SK-N-SH treated with all-trans-retinoic acid at 6 μM for 48 hours (cell line): ENCODE results near the gene SMIM9.

Experiments
- ATAC-seq: fragments of 200-7000 bp; cut with Tn5 transposase; 3 replicates; pipeline ENCODE4 v1.9.1; 2020; ENCODE audit warnings: mild to moderate bottlenecking, moderate library complexity
- ARNTL ChIP-seq: fragments of 450-650 bp; formaldehyde crosslinking; IDR thresholded peaks from 2 replicates; pipeline ENCODE4 v1.5.0; 2020; ENCODE audit warnings: low read depth, mild to moderate bottlenecking, moderate library complexity, borderline replicate concordance
- CREB5 ChIP-seq: fragments of 250-450 bp; sonication (Bioruptor Pico); IDR thresholded peaks from 2 replicates; pipeline ENCODE4 v1.5.1; 2020; ENCODE audit warnings: low read depth, mild to moderate bottlenecking, moderate library complexity
- CSRNP3 ChIP-seq: fragments of 250-450 bp; sonication (Bioruptor Pico); IDR thresholded peaks from 2 replicates; pipeline ENCODE4 v1.5.1; 2021; ENCODE audit warnings: mild to moderate bottlenecking, moderate library complexity
- ESRRG ChIP-seq: fragments of 250-450 bp; sonication (Bioruptor Pico); IDR thresholded peaks from 2 replicates; pipeline ENCODE4 v1.6.1; 2021; ENCODE audit warnings: mild to moderate bottlenecking
- GLIS3 ChIP-seq: fragments of 250-450 bp; sonication (Bioruptor Pico); IDR thresholded peaks from 2 replicates; pipeline ENCODE4 v1.5.0; 2020; ENCODE audit warnings: mild to moderate bottlenecking, moderate library complexity
- ISL1 ChIP-seq: fragments of 250-450 bp; sonication (Bioruptor Pico); IDR thresholded peaks from 2 replicates; pipeline ENCODE4 v2.1.2; 2022; ENCODE audit warnings: mild to moderate bottlenecking, moderate library complexity
- OSR1 ChIP-seq: fragments of 250-450 bp; sonication (Bioruptor Pico); IDR thresholded peaks from 2 replicates; pipeline ENCODE4 v1.8.0; 2022; ENCODE audit warnings: moderate library complexity, mild to moderate bottlenecking, inconsistent platforms
- PATZ1 ChIP-seq: fragments of 250-450 bp; sonication (Bioruptor Pico); IDR thresholded peaks from 2 replicates; pipeline ENCODE4 v1.8.0; 2020; ENCODE audit warnings: mild to moderate bottlenecking, moderate library complexity, borderline replicate concordance
- POU6F1 ChIP-seq: fragments of 250-450 bp; sonication (Bioruptor Pico); IDR thresholded peaks from 2 replicates; pipeline ENCODE4 v1.8.0; 2021; ENCODE audit warnings: low read depth, mild to moderate bottlenecking, moderate library complexity, borderline replicate concordance
- PPARA ChIP-seq: fragments of 250-450 bp; sonication (Bioruptor Pico); IDR thresholded peaks from 2 replicates; pipeline ENCODE4 v1.5.0; 2020; ENCODE audit warnings: mild to moderate bottlenecking, borderline replicate concordance
- RARB ChIP-seq: fragments of 250-450 bp; sonication (Bioruptor Pico); IDR thresholded peaks from 2 replicates; pipeline ENCODE4 v1.8.0; 2021; ENCODE audit warnings: mild to moderate bottlenecking, moderate library complexity
- SNAI2 ChIP-seq: fragments of 250-450 bp; sonication (Bioruptor Pico); IDR thresholded peaks from 2 replicates; pipeline ENCODE4 v1.5.0; 2020; ENCODE audit warnings: mild to moderate bottlenecking, moderate library complexity
- TCF4 ChIP-seq: fragments of 250-450 bp; sonication (Bioruptor Pico); IDR thresholded peaks from 2 replicates; pipeline ENCODE4 v1.8.0; 2021; ENCODE audit warnings: mild to moderate bottlenecking, moderate library complexity, borderline replicate concordance
- TSHZ2 ChIP-seq: fragments of 250-450 bp; sonication (Bioruptor Pico); IDR thresholded peaks from 2 replicates; pipeline ENCODE4 v1.5.0; 2020; ENCODE audit warnings: mild to moderate bottlenecking, moderate library complexity
- ZC3H10 ChIP-seq: fragments of 250-450 bp; sonication (Bioruptor Pico); IDR thresholded peaks from 2 replicates; pipeline ENCODE4 v1.5.1; 2021; ENCODE audit warnings: mild to moderate bottlenecking, moderate library complexity
- ZFP3 ChIP-seq: fragments of 250-450 bp; sonication (Bioruptor Pico); IDR thresholded peaks from 2 replicates; pipeline ENCODE4 v1.5.0; 2020; ENCODE audit warnings: mild to moderate bottlenecking, moderate library complexity
- ZFP30 ChIP-seq: fragments of 450-650 bp; formaldehyde crosslinking; IDR thresholded peaks from 2 replicates; pipeline ENCODE4 v1.5.0; 2022; ENCODE audit warnings: mild to moderate bottlenecking, moderate library complexity
- ZNF565 ChIP-seq: fragments of 450-650 bp; formaldehyde crosslinking; conservative IDR thresholded peaks from 2 replicates; pipeline ENCODE4 v1.5.0; 2020; ENCODE audit warnings: low read depth, mild to moderate bottlenecking, moderate library complexity
- ZNF70 ChIP-seq: fragments of 450-650 bp; formaldehyde crosslinking; IDR thresholded peaks from 2 replicates; pipeline ENCODE4 v1.5.0; 2020; ENCODE audit warnings: mild to moderate bottlenecking, moderate library complexity
- ZNF8 ChIP-seq: fragments of 450-650 bp; formaldehyde crosslinking; IDR thresholded peaks from 2 replicates; pipeline ENCODE4 v1.5.0; 2020; ENCODE audit warnings: mild to moderate bottlenecking, moderate library complexity

SMIM9 gene

GRCh38 chrX:154805696-154806091 lies 28.8 kb downstream of the SMIM9 start:
- TF ChIP-seq ZNF70 (CRISPR knock-in tag) (no peak), ZC3H10 (CRISPR knock-in tag) (no peak), SNAI2 (CRISPR knock-in tag) (no peak), POU6F1 (CRISPR knock-in tag) (no peak), ISL1 (CRISPR knock-in tag) (no peak), RARB (CRISPR knock-in tag) (no peak), ESRRG (CRISPR knock-in tag) (no peak), TCF4 (CRISPR knock-in tag) (no peak), TSHZ2 (no peak), OSR1 (CRISPR knock-in tag) (no peak), ZFP3 (CRISPR knock-in tag) (no peak), ZFP30 (CRISPR knock-in tag) (no peak), ZNF565 (CRISPR knock-in tag) (no peak), ZNF8 (CRISPR knock-in tag) (no peak), PATZ1 (CRISPR knock-in tag) (no peak), GLIS3 (CRISPR knock-in tag) (no peak)
- peak; percentile 53 for ATAC-seq

GRCh38 chrX:154804957-154805695 lies 29.3 kb downstream of the SMIM9 start, which contains the start of gene MPP1:
Gene MPP1 (minus strand): TSS chrX:154805485. CDS start chrX:154805373, 112 bp downstream.
- ATAC-seq = peak; percentile 98
- TF ChIP-seq PPARA (CRISPR knock-in tag) (no peak), SNAI2 (CRISPR knock-in tag) (no peak), GLIS3 (CRISPR knock-in tag) (no peak), POU6F1 (CRISPR knock-in tag) (no peak), CREB5 (no peak)

GRCh38 chrX:154804261-154804956 lies 30.1 kb downstream of the SMIM9 start:
- peak; percentile 4; the same call in 2 of the 3 replicates for ATAC-seq
- TF ChIP-seq ARNTL (CRISPR knock-in tag) = no peak
- no peak for TF ChIP-seq CSRNP3 (CRISPR knock-in tag)
- TF ChIP-seq OSR1 (CRISPR knock-in tag) = no peak
- TF ChIP-seq SNAI2 (CRISPR knock-in tag) = no peak
